ENCODE data around the gene DENND6A. TPM values are rescaled to one million over a fixed set of nuclear protein-coding genes. Genes with fewer than 3 reads are reported as not detected.
"Not testable (repeated sequence)": the region's sequence is repeated elsewhere in the genome, so short reads cannot be mapped to it uniquely, and the experiment has no call there.

DENND6A gene
- total RNA-seq, 2 experiments from 2014 or later: 25.5 to 34.6 TPM

- POLR2A ChIA-PET: no interaction called here
- H3K9me3 ChIP-seq (ENCODE audit: low read length): no peaks in the 10 kb centered on the region
Measured at GRCh38 chr3:57617739-57618138, 75.1 kb downstream of the DENND6A start.

GRCh38 chr3:57616233-57616632 is 76.6 kb downstream of the DENND6A start:
- H3K27ac ChIP-seq (ENCODE audit: low read depth, low read length, poor library complexity, severe bottlenecking): no peak overlapping the region
- CTCF ChIA-PET (ENCODE audit: unreplicated experiment): interaction anchor here (0.6 kb wide), 1 partner anchor 562 kb away, joined by 3 read pairs; no protein-coding TSS in a partner anchor

More at GRCh38 chr3:57617739-57618138, 75.1 kb downstream of the DENND6A start:
- no peak for DNase-seq (ENCODE audit: low spot score)
- intact Hi-C loops (cut with micrococcal nuclease; ENCODE audit: unreplicated experiment): no loop called here
- Histone ChIP-seq H3K27ac (ENCODE audit: low read depth, low read length, poor library complexity, severe bottlenecking) (no peak overlapping the region), H3K4me3 (ENCODE audit: low read depth, low read length, poor library complexity, severe bottlenecking) (no peak overlapping the region), H3K79me2 (ENCODE audit: insufficient read depth, low read depth, low read length) (no peaks in the 10 kb centered on the region), H3K4me1 (ENCODE audit: insufficient read depth, low read length, poor library complexity, severe bottlenecking) (no peaks in the 10 kb centered on the region), H3K4me2 (ENCODE audit: low read length) (no peak overlapping the region), H4K20me1 (ENCODE audit: insufficient read depth, low read length) (no peaks in the 10 kb centered on the region), H3K36me3 (ENCODE audit: insufficient read depth, low read length) (peaks cover 7% of the 10 kb centered on the region), H2AFZ (ENCODE audit: low read length) (no peak overlapping the region), H3K9me2 (ENCODE audit: insufficient read depth, low read length) (no peaks in the 10 kb centered on the region)
- CTCF ChIA-PET (ENCODE audit: unreplicated experiment): no interaction called here
- no TSS peak for BruUV-seq (replicated peaks)
- no peak for TF ChIP-seq CTCF (conservative IDR thresholded peaks at IDR 0.05; ENCODE audit: low read length)
- no peak for TF ChIP-seq EZH2phosphoT487 (IDR thresholded peaks at IDR 0.05; ENCODE audit: borderline replicate concordance, low read depth, low read length)

GRCh38 chr3:57611870-57612269 is 81.0 kb downstream of the DENND6A start:
- CTCF ChIA-PET (ENCODE audit: unreplicated experiment); H2AFZ ChIP-seq (ENCODE audit: low read length); intact Hi-C loops (cut with micrococcal nuclease; ENCODE audit: unreplicated experiment); H3K36me3 ChIP-seq (ENCODE audit: insufficient read depth, low read length); H3K79me2 ChIP-seq (ENCODE audit: insufficient read depth, low read depth, low read length); BruUV-seq (replicated peaks); H3K9me2 ChIP-seq (ENCODE audit: insufficient read depth, low read length); H3K4me1 ChIP-seq (ENCODE audit: insufficient read depth, low read length, poor library complexity, severe bottlenecking); DNase-seq (ENCODE audit: low spot score); H3K4me3 ChIP-seq (ENCODE audit: low read depth, low read length, poor library complexity, severe bottlenecking); H3K27ac ChIP-seq (ENCODE audit: low read depth, low read length, poor library complexity, severe bottlenecking); H3K9me3 ChIP-seq (ENCODE audit: low read length); H4K20me1 ChIP-seq (ENCODE audit: insufficient read depth, low read length); H3K4me2 ChIP-seq (ENCODE audit: low read length): not testable (repeated sequence)
- POLR2A ChIA-PET: interaction anchor here (0.6 kb wide), 1 partner anchor 535 kb away, joined by 3 read pairs; no protein-coding TSS in a partner anchor

More at GRCh38 chr3:57616233-57616632, 76.6 kb downstream of the DENND6A start:
- no peak overlapping the region for H3K4me2 ChIP-seq (ENCODE audit: low read length)
- no peak overlapping the region for H3K4me3 ChIP-seq (ENCODE audit: low read depth, low read length, poor library complexity, severe bottlenecking)
- no peaks in the 10 kb centered on the region for H3K4me1 ChIP-seq (ENCODE audit: insufficient read depth, low read length, poor library complexity, severe bottlenecking)
- no peaks in the 10 kb centered on the region for H3K9me3 ChIP-seq (ENCODE audit: low read length)
- no peaks in the 10 kb centered on the region for H4K20me1 ChIP-seq (ENCODE audit: insufficient read depth, low read length)
- TF ChIP-seq CTCF (conservative IDR thresholded peaks at IDR 0.05; ENCODE audit: low read length) (no peak), EZH2phosphoT487 (IDR thresholded peaks at IDR 0.05; ENCODE audit: borderline replicate concordance, low read depth, low read length) (no peak)
- intact Hi-C loops (cut with micrococcal nuclease; ENCODE audit: unreplicated experiment): no loop called here
- H2AFZ ChIP-seq (ENCODE audit: low read length): no peak overlapping the region
- H3K36me3 ChIP-seq (ENCODE audit: insufficient read depth, low read length): no peaks in the 10 kb centered on the region; the same call in 1 of the 2 replicates
- BruUV-seq (replicated peaks): no TSS peak
- POLR2A ChIA-PET: interaction anchor here (1.3 kb wide), 1 partner anchor 61 kb away, joined by 3 read pairs; the partner anchor contains the start of gene PDE12
- DNase-seq (ENCODE audit: low spot score): no peak
- no peaks in the 10 kb centered on the region for H3K79me2 ChIP-seq (ENCODE audit: insufficient read depth, low read depth, low read length)
- no peaks in the 10 kb centered on the region for H3K9me2 ChIP-seq (ENCODE audit: insufficient read depth, low read length)

All from OCI-LY7 (cell line).